ENCODE measurements around the gene CNGA1.

CNGA1 gene

DNA sequence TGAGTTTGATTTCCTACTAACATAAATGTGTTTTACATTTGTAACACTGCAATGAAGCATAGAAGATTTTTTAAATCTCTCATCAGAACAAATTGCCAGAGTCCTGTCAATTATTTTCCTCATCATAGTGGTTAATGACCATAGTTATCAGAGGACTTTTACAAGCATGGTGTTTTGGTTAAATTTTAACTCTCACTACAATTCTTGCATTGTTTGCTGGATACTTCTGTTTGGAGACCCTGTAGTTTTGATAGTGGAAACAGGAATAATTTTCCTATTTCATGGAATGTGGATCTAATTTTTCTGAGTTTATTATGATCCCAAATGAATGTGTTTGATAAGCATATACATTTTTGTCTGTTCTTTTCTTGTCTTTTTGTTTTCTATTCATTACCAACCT, 16.9 kb upstream of the CNGA1 start:
- H3K9me3 ChIP-seq (ENCODE audit: insufficient read depth, low read length), result no peaks in the 10 kb centered on the region
- no peaks in the 10 kb centered on the region for H3K79me2 ChIP-seq (ENCODE audit: insufficient read depth, low read length)
- H2AFZ ChIP-seq (ENCODE audit: low read depth, low read length, severe bottlenecking), result no peak overlapping the region
- no peaks in the 10 kb centered on the region for H4K20me1 ChIP-seq (ENCODE audit: low read depth, low read length)
- H3K4me2 ChIP-seq (ENCODE audit: low read depth, low read length, poor library complexity, severe bottlenecking), result no peak overlapping the region
- TF ChIP-seq, protein P1, sequence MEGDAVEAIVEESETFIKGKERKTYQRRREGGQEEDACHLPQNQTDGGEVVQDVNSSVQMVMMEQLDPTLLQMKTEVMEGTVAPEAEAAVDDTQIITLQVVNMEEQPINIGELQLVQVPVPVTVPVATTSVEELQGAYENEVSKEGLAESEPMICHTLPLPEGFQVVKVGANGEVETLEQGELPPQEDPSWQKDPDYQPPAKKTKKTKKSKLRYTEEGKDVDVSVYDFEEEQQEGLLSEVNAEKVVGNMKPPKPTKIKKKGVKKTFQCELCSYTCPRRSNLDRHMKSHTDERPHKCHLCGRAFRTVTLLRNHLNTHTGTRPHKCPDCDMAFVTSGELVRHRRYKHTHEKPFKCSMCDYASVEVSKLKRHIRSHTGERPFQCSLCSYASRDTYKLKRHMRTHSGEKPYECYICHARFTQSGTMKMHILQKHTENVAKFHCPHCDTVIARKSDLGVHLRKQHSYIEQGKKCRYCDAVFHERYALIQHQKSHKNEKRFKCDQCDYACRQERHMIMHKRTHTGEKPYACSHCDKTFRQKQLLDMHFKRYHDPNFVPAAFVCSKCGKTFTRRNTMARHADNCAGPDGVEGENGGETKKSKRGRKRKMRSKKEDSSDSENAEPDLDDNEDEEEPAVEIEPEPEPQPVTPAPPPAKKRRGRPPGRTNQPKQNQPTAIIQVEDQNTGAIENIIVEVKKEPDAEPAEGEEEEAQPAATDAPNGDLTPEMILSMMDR (IDR thresholded peaks at IDR 0.05; ENCODE audit: insufficient read depth, low read length, poor library complexity, severe bottlenecking), result no peak
- TF ChIP-seq EZH2phosphoT487 (conservative IDR thresholded peaks at IDR 0.05; ENCODE audit: low read length), result no peak
- H3K9ac ChIP-seq (ENCODE audit: low read length), result no peak overlapping the region
- no peaks in the 10 kb centered on the region for H3K9me2 ChIP-seq (replicated peaks; ENCODE audit: insufficient read depth, low read length)
- no peak overlapping the region for H3K4me3 ChIP-seq (ENCODE audit: insufficient read depth, low read length, poor library complexity, severe bottlenecking)
- H3K27me3 ChIP-seq (ENCODE audit: low read length), result no peaks in the 10 kb centered on the region
- peaks cover 31% of the 10 kb centered on the region for H3F3A ChIP-seq (ENCODE audit: insufficient read depth)
- H3K27ac ChIP-seq (ENCODE audit: low read depth, low read length), result no peak overlapping the region
- H3K36me3 ChIP-seq (ENCODE audit: low read length), result no peaks in the 10 kb centered on the region

- Histone ChIP-seq H3K9me3 (ENCODE audit: insufficient read depth, low read length) (no peaks in the 10 kb centered on the region; the same call in 1 of the 2 replicates), H3K9ac (ENCODE audit: low read length) (no peak overlapping the region), H4K20me1 (ENCODE audit: low read depth, low read length) (no peaks in the 10 kb centered on the region), H3K9me2 (replicated peaks; ENCODE audit: insufficient read depth, low read length) (no peaks in the 10 kb centered on the region), H2AFZ (ENCODE audit: low read depth, low read length, severe bottlenecking) (no peak overlapping the region), H3K79me2 (ENCODE audit: insufficient read depth, low read length) (no peaks in the 10 kb centered on the region), H3K36me3 (ENCODE audit: low read length) (peaks cover 6% of the 10 kb centered on the region), H3F3A (ENCODE audit: insufficient read depth) (peaks cover 31% of the 10 kb centered on the region), H3K4me2 (ENCODE audit: low read depth, low read length, poor library complexity, severe bottlenecking) (no peak overlapping the region), H3K27ac (ENCODE audit: low read depth, low read length) (no peak overlapping the region), H3K27me3 (ENCODE audit: low read length) (no peaks in the 10 kb centered on the region), H3K4me3 (ENCODE audit: insufficient read depth, low read length, poor library complexity, severe bottlenecking) (no peak overlapping the region)
- TF ChIP-seq EZH2phosphoT487 (conservative IDR thresholded peaks at IDR 0.05; ENCODE audit: low read length), result no peak
- TF ChIP-seq, protein P1 (IDR thresholded peaks at IDR 0.05; ENCODE audit: insufficient read depth, low read length, poor library complexity, severe bottlenecking), result no peak
These were observed 16.2 kb upstream of the CNGA1 start for GRCh38 chr4:48032721-48033120.

GRCh38 chr4:48031802-48032525, 15.5 kb upstream of the CNGA1 start:
- no peaks in the 10 kb centered on the region; the same call in 1 of the 2 replicates for H3K9me3 ChIP-seq (ENCODE audit: insufficient read depth, low read length)
- no peaks in the 10 kb centered on the region for H3K79me2 ChIP-seq (ENCODE audit: insufficient read depth, low read length)
- no peak overlapping the region for H3K27ac ChIP-seq (ENCODE audit: low read depth, low read length)
- no peaks in the 10 kb centered on the region for H4K20me1 ChIP-seq (ENCODE audit: low read depth, low read length)
- TF ChIP-seq, protein P1 (IDR thresholded peaks at IDR 0.05; ENCODE audit: insufficient read depth, low read length, poor library complexity, severe bottlenecking), result no peak
- TF ChIP-seq EZH2phosphoT487 (conservative IDR thresholded peaks at IDR 0.05; ENCODE audit: low read length), result no peak
- peaks cover 11% of the 10 kb centered on the region for H3K36me3 ChIP-seq (ENCODE audit: low read length)
- peaks cover 24% of the 10 kb centered on the region for H3F3A ChIP-seq (ENCODE audit: insufficient read depth)
- H3K9ac ChIP-seq (ENCODE audit: low read length), result no peak overlapping the region
- no peak overlapping the region for H3K4me3 ChIP-seq (ENCODE audit: insufficient read depth, low read length, poor library complexity, severe bottlenecking)
- H2AFZ ChIP-seq (ENCODE audit: low read depth, low read length, severe bottlenecking), result no peak overlapping the region
- no peaks in the 10 kb centered on the region for H3K27me3 ChIP-seq (ENCODE audit: low read length)
- H3K4me2 ChIP-seq (ENCODE audit: low read depth, low read length, poor library complexity, severe bottlenecking), result no peak overlapping the region
- H3K9me2 ChIP-seq (replicated peaks; ENCODE audit: insufficient read depth, low read length), result no peaks in the 10 kb centered on the region
